ENCODE data around the gene SLC32A1.
A peak's percentile ranks its signal among the peaks of the same experiment; 100 is the strongest.

The SLC32A1 gene

GRCh38 chr20:38725148-38725901 is 1.0 kb downstream of the SLC32A1 start:
- DNase-seq: no peak

GRCh38 chr20:38725931-38726803 is 1.9 kb downstream of the SLC32A1 start:
- DNase-seq: peak; percentile 23

- DNase-seq: no peak
Measured at GRCh38 chr20:38726804-38727606, 2.7 kb downstream of the SLC32A1 start.

GRCh38 chr20:38727607-38728190 is 3.4 kb downstream of the SLC32A1 start:
- no peak for DNase-seq

GRCh38 chr20:38728191-38728781 is 4.0 kb downstream of the SLC32A1 start:
- no peak for DNase-seq

GRCh38 chr20:38728911-38729642 is 4.8 kb downstream of the SLC32A1 start:
- no peak for DNase-seq

GRCh38 chr20:38729767-38730166 is 5.5 kb downstream of the SLC32A1 start:
- no peak for DNase-seq

- no peak for DNase-seq
Measured at GRCh38 chr20:38730167-38730988, 6.1 kb downstream of the SLC32A1 start.

GRCh38 chr20:38730989-38731737 is 6.9 kb downstream of the SLC32A1 start:
- DNase-seq: peak; percentile 47

GRCh38 chr20:38731738-38732113 is 7.4 kb downstream of the SLC32A1 start:
- no peak for DNase-seq

GRCh38 chr20:38732981-38733380 is 8.7 kb downstream of the SLC32A1 start:
- no peak for DNase-seq

GRCh38 chr20:38735172-38735571 is 10.9 kb downstream of the SLC32A1 start:
- DNase-seq: no peak

GRCh38 chr20:38737887-38738286 is 13.6 kb downstream of the SLC32A1 start:
- no peak for DNase-seq

GRCh38 chr20:38745757-38746156 is 21.5 kb downstream of the SLC32A1 start:
- DNase-seq: no peak

GRCh38 chr20:38747495-38748096 is 23.3 kb downstream of the SLC32A1 start:
- DNase-seq: peak; percentile 6

GRCh38 chr20:38748097-38748860 is 24.0 kb downstream of the SLC32A1 start, which contains the start of gene ACTR5:
Gene ACTR5, plus strand, starts transcription at chr20:38748460. Its CDS starts 19 bp downstream, at chr20:38748479.
- peak; percentile 86 for DNase-seq

- DNase-seq: no peak
Measured at GRCh38 chr20:38748861-38749149, 24.5 kb downstream of the SLC32A1 start.

- peak; percentile 31 for DNase-seq
Measured at GRCh38 chr20:38751360-38751976, 27.2 kb downstream of the SLC32A1 start.
